DMS79 treated with DMSO at 0.1 percent for 48 hours (cell line): Measurements from ENCODE around the gene STXBP1.
A peak's percentile ranks its signal among the peaks of the same experiment; 100 is the strongest.

ENCODE experiments used
- DNase-seq: peaks from one replicate; lab custom pipeline; 2025; lab: John Stamatoyannopoulos, UW

Gene STXBP1

GRCh38 chr9:127734747-127735529 lies 122.9 kb downstream of the STXBP1 start, which contains the start of gene TOR2A:
TSS of gene TOR2A (minus strand) at chr9:127735294. CDS start at chr9:127735270, 24 bp downstream.
- DNase-seq: peak; percentile 96

GRCh38 chr9:127735530-127736185 lies 123.6 kb downstream of the STXBP1 start:
- no peak for DNase-seq

DNA sequence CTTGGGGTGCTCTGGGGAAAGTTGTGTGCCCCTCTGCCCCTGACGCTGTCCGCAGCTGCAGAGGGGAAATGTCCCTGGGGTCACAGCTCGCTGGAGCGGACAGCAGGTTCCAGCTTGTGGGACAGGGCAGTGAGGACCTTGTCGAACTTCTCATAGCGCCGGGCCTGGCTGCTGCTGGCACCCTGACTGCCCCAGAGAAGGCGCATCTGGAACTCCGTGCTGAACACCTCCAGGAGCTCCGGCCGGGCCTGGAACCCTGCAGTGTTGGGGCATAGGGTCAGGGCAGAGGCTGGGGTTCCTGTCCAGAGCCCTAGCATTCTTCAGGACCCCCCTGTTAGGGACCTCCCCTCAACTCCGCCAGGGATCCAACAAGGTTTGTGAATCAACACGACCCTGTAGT lies 126.6 kb downstream of the STXBP1 start:
- no peak for DNase-seq

DNA sequence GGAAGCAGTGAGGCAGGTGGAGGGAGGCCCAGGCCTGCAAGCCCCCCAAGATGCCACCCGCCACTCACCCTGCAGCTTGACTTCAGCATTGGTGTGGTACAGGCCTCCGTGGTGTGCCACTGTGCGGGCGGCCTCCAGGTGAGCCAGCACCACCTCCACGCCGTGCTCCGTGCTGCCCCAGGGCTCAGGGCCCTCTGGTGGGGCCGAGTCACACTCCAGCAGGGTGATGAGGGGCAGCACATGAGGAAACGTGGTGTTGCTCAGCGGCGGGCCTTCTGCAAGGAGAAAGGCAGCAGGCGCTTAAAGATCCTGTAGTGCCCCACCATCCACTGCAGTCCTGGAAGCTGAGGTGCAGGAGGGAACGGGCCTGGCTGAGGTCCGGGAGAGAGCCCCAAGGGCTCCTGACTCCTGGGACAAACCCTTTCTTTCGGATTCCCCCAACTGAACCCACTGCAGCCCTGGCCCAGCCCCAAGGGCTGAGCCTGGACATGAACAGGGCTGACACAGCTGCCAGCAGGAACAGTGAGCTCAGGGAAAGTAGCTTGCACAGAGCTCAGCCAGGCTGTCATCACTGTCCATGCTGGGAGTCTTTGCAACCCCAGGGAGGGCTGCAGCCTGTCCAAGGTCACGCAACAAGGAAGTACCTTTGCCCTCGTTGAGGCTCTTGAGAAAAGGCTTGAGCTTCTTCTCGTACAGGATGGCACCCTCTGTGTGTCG lies 127.7 kb downstream of the STXBP1 start:
- DNase-seq: no peak

- no peak for DNase-seq
Measured at GRCh38 chr9:127741831-127742434, 129.9 kb downstream of the STXBP1 start.
